Neural crest cell (in vitro differentiated cells): ENCODE data around the gene CPNE8. TPM values are rescaled to one million over a fixed set of nuclear protein-coding genes. Genes with fewer than 3 reads are reported as not detected.

Source experiments
- DNase-seq: peaks from one replicate; pipeline ENCODE4 v3.0.0; 2021; ENCODE audit warnings: low read depth, mixed read lengths, low spot score
- H3K27ac Mint-ChIP-seq: one replicate; pipeline ENCODE4 v1.8.0; 2021; ENCODE audit warnings: mild to moderate bottlenecking, mixed read lengths; ENCODE audit not compliant: unreplicated experiment
- H3K27me3 Mint-ChIP-seq: 2 replicates; pipeline ENCODE4 v1.8.0; 2021; ENCODE audit warnings: low read depth, mild to moderate bottlenecking, mixed read lengths
- H3K36me3 Mint-ChIP-seq: 2 replicates; pipeline ENCODE4 v1.8.0; 2021; ENCODE audit warnings: low read depth, mild to moderate bottlenecking, mixed read lengths
- H3K4me1 Mint-ChIP-seq: 2 replicates; pipeline ENCODE4 v1.8.0; 2021; ENCODE audit warnings: mixed read lengths
- H3K4me3 Mint-ChIP-seq: one replicate; pipeline ENCODE4 v1.8.0; 2021; ENCODE audit warnings: mild to moderate bottlenecking, mixed read lengths
- H3K9me3 Mint-ChIP-seq: 2 replicates; pipeline ENCODE4 v1.8.0; 2021; ENCODE audit warnings: mixed read lengths
- total RNA-seq: library from RNA; stranded (reverse); gene quantifications from 2 replicates; pipeline ENCODE4 v1.2.1, GENCODE V29; 2021
- TF ChIP-seq, protein P1 (sequence below): fragments of 200-600 bp; sonication (generic); conservative IDR thresholded peaks from 2 replicates; pipeline ENCODE4 v1.5.0; 2021; ENCODE audit warnings: antibody characterized with exemption, mild to moderate bottlenecking

CPNE8 gene
- total RNA-seq, 1 donor from 2014 or later: 7.0 TPM

DNA sequence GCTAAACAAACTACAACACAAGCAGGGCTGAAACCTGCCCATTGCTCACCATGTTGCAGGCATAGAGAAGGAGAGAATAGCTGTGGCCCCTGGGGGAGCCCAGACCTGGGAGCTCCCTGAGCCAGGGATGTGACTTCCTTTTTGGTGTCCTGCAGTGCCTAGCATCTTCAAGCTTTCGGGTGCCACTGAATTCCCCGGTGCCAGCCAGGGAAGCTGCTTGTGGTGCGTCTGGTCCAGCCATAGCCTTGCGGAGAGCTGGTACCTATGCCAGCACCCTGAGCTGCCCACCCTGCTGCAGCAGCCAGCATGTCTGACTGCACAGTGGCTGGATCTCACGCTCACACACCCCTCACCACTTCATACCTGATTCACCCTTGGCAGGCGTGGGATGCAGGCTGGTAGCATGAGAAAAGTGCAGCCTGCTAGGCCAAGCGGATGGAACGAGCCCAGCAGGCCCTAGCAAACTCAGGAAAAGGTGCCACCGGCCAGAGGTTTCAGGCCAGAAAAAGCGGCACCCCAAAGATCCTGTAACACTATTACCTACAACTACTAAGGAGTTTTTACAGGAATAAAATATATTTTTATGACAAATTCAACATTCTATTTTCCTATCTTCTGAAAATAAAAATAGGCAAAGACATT, 183.7 kb downstream of the CPNE8 start:
- H3K4me1 Mint-ChIP-seq: no peaks in the 10 kb centered on the region

DNA sequence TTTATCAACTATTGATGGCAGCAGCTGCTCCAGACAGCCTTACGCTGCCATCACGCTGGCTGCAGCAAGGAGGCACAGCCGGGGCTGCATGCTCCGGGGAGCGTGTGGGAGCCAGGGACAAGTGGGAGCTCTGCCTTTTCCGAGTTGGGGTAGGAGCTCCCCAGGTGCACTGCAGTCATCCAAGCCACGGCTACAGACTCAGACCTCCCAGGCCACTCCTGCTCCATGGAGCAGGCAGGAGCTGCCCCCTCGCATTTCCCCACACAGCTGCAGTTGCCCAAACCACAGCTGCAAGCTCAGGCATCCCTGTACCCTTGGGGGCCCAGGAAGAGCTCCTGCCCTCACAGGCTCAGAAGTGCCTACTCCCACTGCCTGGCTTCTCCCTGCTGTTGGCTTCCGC, 184.7 kb downstream of the CPNE8 start:
- H3K4me1 Mint-ChIP-seq: no peaks in the 10 kb centered on the region
- peaks cover 3% of the 10 kb centered on the region for H3K36me3 Mint-ChIP-seq
- TF ChIP-seq, protein P1, sequence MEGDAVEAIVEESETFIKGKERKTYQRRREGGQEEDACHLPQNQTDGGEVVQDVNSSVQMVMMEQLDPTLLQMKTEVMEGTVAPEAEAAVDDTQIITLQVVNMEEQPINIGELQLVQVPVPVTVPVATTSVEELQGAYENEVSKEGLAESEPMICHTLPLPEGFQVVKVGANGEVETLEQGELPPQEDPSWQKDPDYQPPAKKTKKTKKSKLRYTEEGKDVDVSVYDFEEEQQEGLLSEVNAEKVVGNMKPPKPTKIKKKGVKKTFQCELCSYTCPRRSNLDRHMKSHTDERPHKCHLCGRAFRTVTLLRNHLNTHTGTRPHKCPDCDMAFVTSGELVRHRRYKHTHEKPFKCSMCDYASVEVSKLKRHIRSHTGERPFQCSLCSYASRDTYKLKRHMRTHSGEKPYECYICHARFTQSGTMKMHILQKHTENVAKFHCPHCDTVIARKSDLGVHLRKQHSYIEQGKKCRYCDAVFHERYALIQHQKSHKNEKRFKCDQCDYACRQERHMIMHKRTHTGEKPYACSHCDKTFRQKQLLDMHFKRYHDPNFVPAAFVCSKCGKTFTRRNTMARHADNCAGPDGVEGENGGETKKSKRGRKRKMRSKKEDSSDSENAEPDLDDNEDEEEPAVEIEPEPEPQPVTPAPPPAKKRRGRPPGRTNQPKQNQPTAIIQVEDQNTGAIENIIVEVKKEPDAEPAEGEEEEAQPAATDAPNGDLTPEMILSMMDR: no peak

More for the DNA sequence above, 183.7 kb downstream of the CPNE8 start:
- H3K9me3 Mint-ChIP-seq: no peaks in the 10 kb centered on the region
- no peak overlapping the region for H3K27ac Mint-ChIP-seq
- DNase-seq: no peak
- no peaks in the 10 kb centered on the region for H3K27me3 Mint-ChIP-seq
- H3K4me3 Mint-ChIP-seq: no peak overlapping the region
- TF ChIP-seq, protein P1: no peak
- no peaks in the 10 kb centered on the region for H3K36me3 Mint-ChIP-seq

DNA sequence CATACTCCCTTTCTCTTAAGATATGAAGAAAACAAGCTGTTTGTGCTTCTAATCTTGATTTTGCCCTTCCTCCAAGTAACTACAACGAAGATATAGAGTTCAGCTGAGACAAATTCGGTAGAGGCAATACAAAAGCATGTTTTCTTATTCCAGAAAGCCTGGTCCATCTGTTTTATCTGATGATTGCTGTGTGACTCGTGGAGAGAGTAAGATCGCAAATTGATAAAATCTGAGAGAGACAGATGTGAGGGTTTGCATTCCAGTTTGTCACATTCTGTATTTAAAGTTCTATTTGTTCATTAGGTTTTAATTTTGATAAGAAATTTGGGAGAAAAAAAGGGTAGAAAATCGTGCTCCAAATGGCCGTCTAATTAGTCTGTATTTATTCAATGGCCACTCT, 192.1 kb downstream of the CPNE8 start:
- Mint-ChIP-seq H3K36me3 (peaks cover 3% of the 10 kb centered on the region), H3K27ac (no peak overlapping the region), H3K4me3 (no peak overlapping the region), H3K9me3 (peaks cover 7% of the 10 kb centered on the region), H3K27me3 (no peaks in the 10 kb centered on the region), H3K4me1 (no peaks in the 10 kb centered on the region)
- DNase-seq: no peak
- TF ChIP-seq, protein P1: no peak

More for the DNA sequence above, 184.7 kb downstream of the CPNE8 start:
- no peak for DNase-seq
- peaks cover 7% of the 10 kb centered on the region for H3K9me3 Mint-ChIP-seq
- H3K27me3 Mint-ChIP-seq: no peaks in the 10 kb centered on the region
- H3K4me3 Mint-ChIP-seq: no peak overlapping the region
- H3K27ac Mint-ChIP-seq: no peak overlapping the region

DNA sequence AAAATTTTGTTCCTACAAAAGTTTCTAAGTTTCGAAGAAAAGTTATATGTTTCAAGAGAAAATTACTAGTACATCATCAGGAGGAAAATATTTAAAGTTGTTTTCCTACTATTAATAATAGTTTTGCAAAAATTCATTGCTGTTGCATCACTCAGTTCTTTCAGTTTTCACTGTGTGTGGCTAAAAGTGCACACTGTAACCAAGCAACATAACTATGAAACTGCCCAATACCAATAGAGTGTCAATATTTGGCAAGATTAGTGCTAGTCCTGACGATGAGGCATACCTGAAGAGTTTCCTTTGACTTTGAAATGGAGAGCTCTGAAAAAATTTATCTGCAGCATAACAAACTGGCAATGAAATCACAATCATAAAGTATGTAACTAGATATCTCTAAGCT, 194.3 kb downstream of the CPNE8 start:
- TF ChIP-seq, protein P1: no peak
- Mint-ChIP-seq H3K9me3 (peaks cover 1% of the 10 kb centered on the region), H3K36me3 (peaks cover 1% of the 10 kb centered on the region), H3K4me1 (no peaks in the 10 kb centered on the region), H3K27ac (no peak overlapping the region), H3K27me3 (no peaks in the 10 kb centered on the region), H3K4me3 (no peak overlapping the region)
- no peak for DNase-seq

DNA sequence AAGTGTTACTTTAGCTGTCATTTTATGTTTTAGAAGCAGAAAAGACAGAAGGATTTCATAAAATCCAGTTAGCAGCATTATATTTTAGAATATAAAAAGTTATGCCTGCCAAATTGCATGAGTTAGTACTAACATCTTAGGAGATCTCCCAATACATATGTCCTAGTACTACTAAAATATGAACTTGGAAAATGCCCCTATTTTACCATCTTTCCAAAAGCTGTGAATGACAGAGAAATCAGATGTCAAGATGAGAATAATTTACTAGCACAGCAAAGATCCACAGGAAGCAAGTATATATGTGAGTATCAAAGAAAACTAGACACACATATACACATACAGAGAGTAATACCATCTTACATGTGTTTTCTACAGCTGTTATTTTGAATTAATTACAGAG, 196.9 kb downstream of the CPNE8 start:
- H3K9me3 Mint-ChIP-seq: no peaks in the 10 kb centered on the region
- H3K27me3 Mint-ChIP-seq: no peaks in the 10 kb centered on the region
- TF ChIP-seq, protein P1: no peak
- no peaks in the 10 kb centered on the region for H3K4me1 Mint-ChIP-seq
- DNase-seq: no peak
- no peak overlapping the region for H3K4me3 Mint-ChIP-seq
- H3K36me3 Mint-ChIP-seq: no peaks in the 10 kb centered on the region
- H3K27ac Mint-ChIP-seq: no peak overlapping the region
